ENCODE results near the gene PARM1. TPM values are rescaled to one million over a fixed set of nuclear protein-coding genes. Genes with fewer than 3 reads are reported as not detected.

PARM1 gene
- polyA plus RNA-seq, 1 donor from 2014 or later = 37.0 TPM

- no peaks in the 10 kb centered on the region for H3K9me3 Mint-ChIP-seq
- H3K4me3 Mint-ChIP-seq = peak overlapping the region in 1 of 4 donors; percentile 12
- H3K36me3 Mint-ChIP-seq = peaks cover 9% of the 10 kb centered on the region
- peaks cover 7 to 33% (median 16%) of the 10 kb centered on the region in 3 donors for H3K4me1 Mint-ChIP-seq
- H3K27me3 Mint-ChIP-seq = no peaks in the 10 kb centered on the region
- no peak overlapping the region for H3K27ac Mint-ChIP-seq
These were observed 20.7 kb downstream of the PARM1 start for GRCh38 chr4:74953647-74954046.

- peaks cover 0 to 20% (median 8%) of the 10 kb centered on the region in 3 donors for H3K9me3 Mint-ChIP-seq
- H3K27ac Mint-ChIP-seq = no peak overlapping the region
- H3K4me1 Mint-ChIP-seq = peaks cover 6 to 31% (median 11%) of the 10 kb centered on the region in 3 donors
- H3K27me3 Mint-ChIP-seq = no peaks in the 10 kb centered on the region
- peaks cover 16% of the 10 kb centered on the region for H3K36me3 Mint-ChIP-seq
- H3K4me3 Mint-ChIP-seq = no peak overlapping the region
These were observed 26.0 kb downstream of the PARM1 start for GRCh38 chr4:74958881-74959280.

GRCh38 chr4:74961230-74961629, 28.3 kb downstream of the PARM1 start:
- H3K4me3 Mint-ChIP-seq = peak overlapping the region in 1 of 4 donors; percentile 65
- H3K27ac Mint-ChIP-seq = no peak overlapping the region
- no peaks in the 10 kb centered on the region for H3K27me3 Mint-ChIP-seq
- H3K9me3 Mint-ChIP-seq = peaks cover 2 to 20% (median 8%) of the 10 kb centered on the region in 3 donors
- peaks cover 7 to 22% (median 14%) of the 10 kb centered on the region in 3 donors for H3K4me1 Mint-ChIP-seq
- peaks cover 12% of the 10 kb centered on the region for H3K36me3 Mint-ChIP-seq

GRCh38 chr4:74962584-74962983, 29.7 kb downstream of the PARM1 start:
- Mint-ChIP-seq H3K9me3 (peaks cover 2 to 20% (median 8%) of the 10 kb centered on the region in 3 donors), H3K27me3 (no peaks in the 10 kb centered on the region), H3K27ac (no peak overlapping the region), H3K4me1 (peaks cover 17 to 18% (median 18%) of the 10 kb centered on the region in 3 donors), H3K4me3 (no peak overlapping the region), H3K36me3 (peaks cover 14% of the 10 kb centered on the region)

GRCh38 chr4:74964311-74964710, 31.4 kb downstream of the PARM1 start:
- Mint-ChIP-seq H3K4me1 (peaks cover 17 to 19% (median 18%) of the 10 kb centered on the region in 3 donors), H3K36me3 (peaks cover 14% of the 10 kb centered on the region), H3K27ac (no peak overlapping the region), H3K4me3 (no peak overlapping the region), H3K9me3 (peaks cover 2 to 20% (median 8%) of the 10 kb centered on the region in 3 donors), H3K27me3 (no peaks in the 10 kb centered on the region)

- Mint-ChIP-seq H3K4me1 (peaks cover 9 to 17% (median 15%) of the 10 kb centered on the region in 3 donors), H3K4me3 (no peak overlapping the region), H3K9me3 (peaks cover 0 to 2% (median 0%) of the 10 kb centered on the region in 3 donors), H3K27me3 (no peaks in the 10 kb centered on the region), H3K36me3 (peaks cover 16% of the 10 kb centered on the region), H3K27ac (no peak overlapping the region)
These were observed 34.4 kb downstream of the PARM1 start for GRCh38 chr4:74967324-74967723.

GRCh38 chr4:74968456-74969164, 35.7 kb downstream of the PARM1 start:
- H3K27me3 Mint-ChIP-seq = no peaks in the 10 kb centered on the region
- H3K9me3 Mint-ChIP-seq = peaks cover 0 to 2% (median 0%) of the 10 kb centered on the region in 3 donors
- H3K27ac Mint-ChIP-seq = no peak overlapping the region
- H3K4me1 Mint-ChIP-seq = peaks cover 6 to 17% (median 12%) of the 10 kb centered on the region in 3 donors
- peaks cover 20% of the 10 kb centered on the region for H3K36me3 Mint-ChIP-seq
- no peak overlapping the region for H3K4me3 Mint-ChIP-seq

- Mint-ChIP-seq H3K36me3 (peaks cover 24% of the 10 kb centered on the region), H3K9me3 (peaks cover 0 to 2% (median 0%) of the 10 kb centered on the region in 3 donors), H3K4me1 (peaks cover 6 to 17% (median 13%) of the 10 kb centered on the region in 3 donors), H3K27me3 (no peaks in the 10 kb centered on the region), H3K4me3 (no peak overlapping the region), H3K27ac (peak overlapping the region in 1 of 3 donors; percentile 5)
These were observed 36.9 kb downstream of the PARM1 start for GRCh38 chr4:74969507-74970474.

- Mint-ChIP-seq H3K4me3 (no peak overlapping the region), H3K9me3 (peaks cover 0 to 3% (median 0%) of the 10 kb centered on the region in 3 donors), H3K4me1 (peaks cover 6 to 16% (median 11%) of the 10 kb centered on the region in 3 donors), H3K27ac (peak overlapping the region in 1 of 3 donors; percentile 5), H3K36me3 (peaks cover 24% of the 10 kb centered on the region), H3K27me3 (no peaks in the 10 kb centered on the region)
These were observed 37.7 kb downstream of the PARM1 start for GRCh38 chr4:74970577-74970976.

GRCh38 chr4:74971862-74972261, 38.9 kb downstream of the PARM1 start:
- Mint-ChIP-seq H3K9me3 (peaks cover 0 to 3% (median 3%) of the 10 kb centered on the region in 3 donors), H3K27ac (no peak overlapping the region), H3K4me1 (peaks cover 4 to 10% (median 7%) of the 10 kb centered on the region in 3 donors), H3K4me3 (no peak overlapping the region), H3K27me3 (no peaks in the 10 kb centered on the region), H3K36me3 (peaks cover 27% of the 10 kb centered on the region)

GRCh38 chr4:74975082-74975481, 42.2 kb downstream of the PARM1 start:
- Mint-ChIP-seq H3K27me3 (no peaks in the 10 kb centered on the region), H3K36me3 (peaks cover 28% of the 10 kb centered on the region), H3K27ac (no peak overlapping the region), H3K4me3 (no peak overlapping the region), H3K9me3 (peaks cover 0 to 26% (median 13%) of the 10 kb centered on the region in 3 donors), H3K4me1 (peaks cover 0 to 5% (median 4%) of the 10 kb centered on the region in 3 donors)

GRCh38 chr4:74975848-74976824, 43.2 kb downstream of the PARM1 start:
- H3K27me3 Mint-ChIP-seq = no peaks in the 10 kb centered on the region
- H3K9me3 Mint-ChIP-seq = peaks cover 0 to 28% (median 13%) of the 10 kb centered on the region in 3 donors

GRCh38 chr4:74982546-74983252, 49.8 kb downstream of the PARM1 start:
- no peak overlapping the region for H3K4me3 Mint-ChIP-seq
- H3K36me3 Mint-ChIP-seq = peaks cover 9% of the 10 kb centered on the region
- H3K4me1 Mint-ChIP-seq = peaks cover 0 to 6% (median 4%) of the 10 kb centered on the region in 3 donors
- H3K9me3 Mint-ChIP-seq = peaks cover 0 to 17% (median 4%) of the 10 kb centered on the region in 3 donors
- no peaks in the 10 kb centered on the region for H3K27me3 Mint-ChIP-seq
- peak overlapping the region in 1 of 3 donors; percentile 3 for H3K27ac Mint-ChIP-seq

More at GRCh38 chr4:74975848-74976824, 43.2 kb downstream of the PARM1 start:
- Mint-ChIP-seq H3K4me3 (no peak overlapping the region), H3K4me1 (peaks cover 0 to 3% (median 1%) of the 10 kb centered on the region in 3 donors), H3K27ac (no peak overlapping the region), H3K36me3 (peaks cover 27% of the 10 kb centered on the region)

Measured in IgD-negative memory B cell (primary cell).